Ovary (tissue), 3 donors: ENCODE data around the gene RAG1.

Experiments
- CTCF ChIP-seq, 3 donors: fragments of 450-650 bp in 2 of 3; fragments of 200-600 bp in 1 of 3; IDR thresholded peaks; one replicate each; pipeline versions ENCODE4 v1.5.1 to v1.8.0; 2016 to 2022; ENCODE audit warnings: antibody characterized with exemption in 3 of 3, mild to moderate bottlenecking in 1 of 3
- EP300 ChIP-seq: sonication (generic); formaldehyde crosslinking; IDR thresholded peaks from one replicate; pipeline ENCODE4 v1.6.1; 2017; ENCODE audit warnings: antibody characterized with exemption
- POLR2A ChIP-seq: fragments of 450-650 bp; IDR thresholded peaks from one replicate; pipeline ENCODE4 v1.6.1; 2017; ENCODE audit warnings: antibody characterized with exemption, mild to moderate bottlenecking, moderate library complexity
- donor health status: DM: no; HTN: no; CAD: no.

DNA sequence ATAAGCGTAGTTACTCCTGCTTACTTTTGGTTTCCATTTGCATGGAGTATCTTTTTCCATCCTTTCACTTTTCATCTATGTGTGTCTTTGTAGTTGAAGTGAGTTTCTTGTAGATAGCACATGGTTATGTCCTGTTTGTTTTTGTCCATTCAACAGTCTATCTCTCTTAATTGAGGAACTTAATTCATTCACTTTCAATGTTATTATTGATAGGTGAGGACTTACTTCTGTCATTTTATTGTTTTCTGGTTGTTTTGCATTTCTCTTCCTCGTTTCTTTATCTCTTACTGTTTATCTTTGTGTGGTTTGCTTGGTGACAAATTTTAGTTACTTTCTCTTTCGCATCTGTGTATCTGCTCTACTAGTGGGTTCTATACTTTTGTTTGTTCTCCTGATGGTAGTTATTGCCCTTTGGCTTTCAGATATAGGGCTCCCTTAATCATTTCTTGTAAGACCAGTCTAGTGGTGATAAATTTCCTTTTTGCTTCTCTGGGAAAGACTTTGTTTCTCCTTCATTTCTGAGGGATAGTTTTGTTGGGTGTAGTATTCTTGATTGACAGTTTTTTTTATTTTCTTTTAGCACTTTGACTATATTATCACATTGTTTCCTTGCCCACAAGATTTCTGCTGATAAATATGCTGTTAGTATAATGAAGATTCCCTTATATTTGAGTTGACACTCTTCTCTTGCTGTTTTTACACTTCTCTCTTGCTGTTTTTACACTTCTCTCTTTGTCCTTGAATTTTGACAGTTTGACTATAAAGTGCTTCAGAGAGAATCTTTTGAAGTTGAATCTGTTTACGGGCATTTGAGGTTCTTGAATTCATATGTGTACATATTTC lies 9.0 kb upstream of the RAG1 start:
- TF ChIP-seq POLR2A (no peak), CTCF (IDR thresholded peaks at IDR 0.05) (no peak), EP300 (no peak)
